Subcutaneous abdominal adipose tissue (tissue), 5 donors: ENCODE data around the gene IRF7.
"Not testable (repeated sequence)": the region's sequence is repeated elsewhere in the genome, so short reads cannot be mapped to it uniquely, and the experiment has no call there.

ENCODE experiments used
- H3K27ac ChIP-seq: one replicate; pipeline ENCODE4 v1.7.0; 2013; ENCODE audit warnings: low read depth, mild to moderate bottlenecking, inconsistent platforms, low read length, moderate library complexity
- H3K27me3 ChIP-seq, 5 donors: one replicate each; pipeline ENCODE4 v1.7.0; 2013; ENCODE audit warnings: low read length in 5 of 5, inconsistent platforms in 1 of 5; ENCODE audit not compliant: control insufficient read depth in 5 of 5, insufficient read depth in 4 of 5
- H3K36me3 ChIP-seq, 5 donors: one replicate each; pipeline ENCODE4 v1.7.0; 2013; ENCODE audit warnings: low read length in 5 of 5; ENCODE audit not compliant: control insufficient read depth in 5 of 5, insufficient read depth in 5 of 5
- H3K4me1 ChIP-seq, 5 donors: one replicate each; pipeline ENCODE4 v1.7.0; 2013; ENCODE audit warnings: low read length in 5 of 5, mild to moderate bottlenecking in 3 of 5, moderate library complexity in 1 of 5; ENCODE audit not compliant: control insufficient read depth in 5 of 5, insufficient read depth in 5 of 5
- H3K4me3 ChIP-seq, 5 donors: one replicate each; pipeline ENCODE4 v1.7.0; 2013; ENCODE audit warnings: low read length in 5 of 5, low read depth in 1 of 5
- H3K9ac ChIP-seq, 5 donors: one replicate each; pipeline ENCODE4 v1.7.0; 2013; ENCODE audit warnings: low read length in 5 of 5, mild to moderate bottlenecking in 4 of 5, moderate library complexity in 3 of 5
- H3K9me3 ChIP-seq, 5 donors: one replicate each; pipeline ENCODE4 v1.7.0; 2013; ENCODE audit warnings: low read length in 5 of 5; ENCODE audit not compliant: control insufficient read depth in 5 of 5
- donor health status: healthy.
- donor health status: healthy.
- donor health status: healthy.
- donor health status: healthy.
- donor health status: healthy.

Gene IRF7

GRCh38 chr11:655036-655726 lies 39.4 kb upstream of the IRF7 start:
- Histone ChIP-seq H3K4me3 (no peak overlapping the region), H3K9me3 (no peaks in the 10 kb centered on the region), H3K4me1 (peaks cover 0 to 9% (median 0%) of the 10 kb centered on the region in 5 donors), H3K9ac (no peak overlapping the region), H3K27ac (no peak overlapping the region), H3K27me3 (no peaks in the 10 kb centered on the region), H3K36me3 (peaks cover 0 to 54% (median 27%) of the 10 kb centered on the region in 5 donors)

DNA sequence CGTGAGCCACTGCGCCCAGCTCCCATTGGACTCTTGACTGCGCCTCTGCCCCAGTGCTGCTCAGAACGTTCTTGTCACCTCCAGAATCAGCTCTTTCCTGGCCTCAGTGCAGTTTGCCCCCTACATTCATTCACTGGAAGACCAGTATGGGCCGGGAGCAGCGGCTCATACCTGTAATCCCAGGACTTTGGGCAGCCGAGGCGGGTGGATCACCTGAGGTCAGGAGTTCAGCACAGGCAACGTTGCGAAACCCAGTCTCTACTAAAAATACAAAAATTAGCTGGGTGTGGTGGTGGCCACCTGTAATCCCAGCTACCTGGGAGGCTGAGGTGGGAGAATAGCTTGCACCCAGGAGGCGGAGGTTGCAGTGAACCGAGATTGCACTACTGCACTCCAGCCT lies 38.7 kb upstream of the IRF7 start:
- not testable (repeated sequence) for H3K27me3 ChIP-seq, H3K4me1 ChIP-seq, H3K27ac ChIP-seq, H3K9me3 ChIP-seq, H3K4me3 ChIP-seq, H3K9ac ChIP-seq
- H3K36me3 ChIP-seq: peaks cover 0 to 47% (median 21%) of the 10 kb centered on the region in 5 donors

DNA sequence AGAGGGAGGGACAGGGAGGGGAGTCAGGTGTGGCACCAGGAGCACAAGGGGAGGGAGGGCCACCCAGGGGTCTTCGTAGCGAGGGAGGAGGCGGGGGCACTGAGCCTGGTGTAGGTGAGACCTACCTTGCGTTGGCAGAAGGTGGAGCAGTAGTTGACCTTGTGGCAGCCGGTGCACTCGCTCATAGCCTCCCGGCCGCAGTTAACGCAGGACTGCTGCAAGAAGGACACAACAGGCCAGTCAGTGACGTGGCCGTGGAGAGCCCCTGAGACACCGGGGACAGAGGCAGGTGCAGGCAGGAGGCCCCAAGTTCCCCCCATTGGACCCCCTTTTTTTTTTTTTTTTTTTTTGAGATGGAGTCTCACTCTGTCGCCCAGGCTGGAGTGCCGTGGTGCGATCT lies 38.1 kb upstream of the IRF7 start:
- Histone ChIP-seq H3K9me3 (no peaks in the 10 kb centered on the region), H3K27ac (no peak overlapping the region), H3K9ac (no peak overlapping the region), H3K4me3 (no peak overlapping the region), H3K4me1 (peaks cover 0 to 9% (median 0%) of the 10 kb centered on the region in 5 donors), H3K36me3 (peaks cover 0 to 44% (median 16%) of the 10 kb centered on the region in 5 donors), H3K27me3 (no peaks in the 10 kb centered on the region)

DNA sequence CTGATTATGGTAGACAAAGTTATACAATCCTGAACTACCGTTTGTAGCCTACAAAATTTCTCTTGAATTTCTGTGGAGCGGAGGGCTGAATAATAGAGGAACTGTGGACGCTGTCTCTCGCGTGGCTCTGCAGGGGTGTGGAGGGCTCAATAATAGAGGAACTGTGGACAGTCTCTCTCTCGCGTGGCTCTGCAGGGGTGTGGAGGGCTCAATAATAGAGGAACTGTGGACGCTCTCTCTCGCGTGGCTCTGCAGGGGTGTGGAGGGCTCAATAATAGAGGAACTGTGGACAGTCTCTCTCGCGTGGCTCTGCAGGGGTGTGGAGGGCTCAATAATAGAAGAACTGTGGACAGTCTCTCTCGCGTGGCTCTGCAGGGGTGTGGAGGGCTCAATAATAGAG lies 37.4 kb upstream of the IRF7 start:
- H3K9ac ChIP-seq, H3K4me3 ChIP-seq, H3K4me1 ChIP-seq, H3K9me3 ChIP-seq, H3K27ac ChIP-seq, H3K27me3 ChIP-seq: not testable (repeated sequence)
- H3K36me3 ChIP-seq: peaks cover 0 to 37% (median 16%) of the 10 kb centered on the region in 5 donors

- H3K4me1 ChIP-seq: no peaks in the 10 kb centered on the region
- H3K36me3 ChIP-seq: peaks cover 0 to 24% (median 18%) of the 10 kb centered on the region in 5 donors
- H3K9me3 ChIP-seq: no peaks in the 10 kb centered on the region
- no peak overlapping the region for H3K9ac ChIP-seq
- no peaks in the 10 kb centered on the region for H3K27me3 ChIP-seq
- no peak overlapping the region for H3K4me3 ChIP-seq
- H3K27ac ChIP-seq: no peak overlapping the region
Measured at GRCh38 chr11:650482-650881, 34.7 kb upstream of the IRF7 start.

GRCh38 chr11:647672-648158 lies 32.0 kb upstream of the IRF7 start:
- not testable (repeated sequence) for H3K9me3 ChIP-seq, H3K27me3 ChIP-seq, H3K4me1 ChIP-seq, H3K4me3 ChIP-seq, H3K9ac ChIP-seq, H3K27ac ChIP-seq
- H3K36me3 ChIP-seq: peaks cover 0 to 23% (median 19%) of the 10 kb centered on the region in 5 donors

DNA sequence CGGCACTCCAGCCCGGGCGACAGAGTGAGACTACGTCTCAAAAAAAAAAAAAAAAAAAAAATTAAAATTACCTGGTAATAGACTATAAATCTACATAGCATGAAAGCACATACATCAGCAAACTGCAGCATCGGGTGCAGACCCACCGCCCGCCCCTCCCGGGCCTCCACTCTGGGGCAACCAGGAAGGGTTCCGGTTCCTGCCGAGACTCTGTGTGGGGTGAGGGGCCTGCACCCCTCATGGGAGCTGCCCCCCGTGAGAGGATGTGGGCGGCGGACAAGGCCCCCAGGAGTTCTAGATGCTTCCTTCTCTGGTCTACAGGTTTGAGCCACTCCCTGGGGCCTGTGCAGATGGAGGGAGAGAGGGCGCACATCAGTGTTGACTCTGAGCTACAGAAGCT lies 30.5 kb upstream of the IRF7 start:
- H3K27me3 ChIP-seq: no peaks in the 10 kb centered on the region
- H3K9me3 ChIP-seq: no peaks in the 10 kb centered on the region
- peaks cover 0 to 5% (median 0%) of the 10 kb centered on the region in 5 donors for H3K4me1 ChIP-seq
- peaks cover 0 to 35% (median 27%) of the 10 kb centered on the region in 5 donors for H3K36me3 ChIP-seq
- H3K27ac ChIP-seq: no peak overlapping the region
- no peak overlapping the region for H3K4me3 ChIP-seq
- no peak overlapping the region for H3K9ac ChIP-seq

DNA sequence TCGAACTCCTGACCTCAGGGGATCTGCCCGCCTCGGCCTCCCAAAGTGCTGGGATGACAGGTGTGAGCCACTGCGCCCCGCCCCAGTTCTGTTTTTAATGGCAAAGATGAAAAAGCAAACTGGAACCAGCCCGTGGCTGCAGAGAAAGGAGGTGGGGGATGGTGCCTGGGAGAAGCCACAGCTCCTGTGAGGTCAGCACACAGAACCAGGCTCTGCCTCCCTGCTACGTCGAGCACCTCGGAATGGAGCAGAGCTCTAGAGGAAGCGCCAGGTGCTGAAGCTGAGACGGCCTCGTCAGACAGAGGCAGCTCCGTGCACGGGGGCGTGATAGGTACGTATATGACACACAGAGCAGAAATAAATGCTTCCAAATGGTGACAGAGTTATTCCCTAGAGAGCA lies 29.8 kb upstream of the IRF7 start:
- peaks cover 0 to 32% (median 23%) of the 10 kb centered on the region in 5 donors for H3K36me3 ChIP-seq
- H3K27me3 ChIP-seq: no peaks in the 10 kb centered on the region
- no peak overlapping the region for H3K9ac ChIP-seq
- H3K4me1 ChIP-seq: peaks cover 0 to 10% (median 0%) of the 10 kb centered on the region in 5 donors
- no peak overlapping the region for H3K27ac ChIP-seq
- no peaks in the 10 kb centered on the region for H3K9me3 ChIP-seq
- no peak overlapping the region for H3K4me3 ChIP-seq

- no peak overlapping the region for H3K4me3 ChIP-seq
- no peak overlapping the region for H3K9ac ChIP-seq
- H3K27ac ChIP-seq: no peak overlapping the region
- peaks cover 0 to 17% (median 5%) of the 10 kb centered on the region in 5 donors for H3K4me1 ChIP-seq
- peaks cover 0 to 6% (median 2%) of the 10 kb centered on the region in 5 donors for H3K27me3 ChIP-seq
- peaks cover 0 to 31% (median 22%) of the 10 kb centered on the region in 5 donors for H3K36me3 ChIP-seq
- H3K9me3 ChIP-seq: no peaks in the 10 kb centered on the region
Measured at GRCh38 chr11:643849-644738, 28.3 kb upstream of the IRF7 start.

DNA sequence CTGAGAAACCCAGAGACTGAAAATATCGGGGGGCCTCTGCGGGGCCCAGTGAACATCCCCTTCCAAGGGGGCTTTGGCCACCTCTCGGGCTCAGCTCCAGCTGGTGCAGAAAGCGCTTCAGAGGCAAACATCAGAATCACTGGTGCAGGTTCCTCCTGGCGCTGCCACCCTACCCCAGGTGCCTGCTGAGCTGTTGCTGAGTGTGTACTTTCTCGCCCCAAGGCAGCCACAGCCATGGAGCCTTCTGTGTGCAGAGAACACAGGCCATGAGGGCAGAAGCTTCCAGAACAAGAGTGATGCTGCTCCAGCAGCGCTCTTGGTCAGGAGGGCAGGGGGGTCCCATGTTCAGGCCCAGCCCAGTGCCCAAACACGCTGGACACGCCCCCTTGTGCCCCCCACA lies 27.6 kb upstream of the IRF7 start:
- H3K4me3 ChIP-seq: no peak overlapping the region
- H3K9me3 ChIP-seq: no peaks in the 10 kb centered on the region
- H3K36me3 ChIP-seq: peaks cover 0 to 31% (median 22%) of the 10 kb centered on the region in 5 donors
- no peak overlapping the region for H3K27ac ChIP-seq
- no peak overlapping the region for H3K9ac ChIP-seq
- H3K4me1 ChIP-seq: peaks cover 0 to 22% (median 9%) of the 10 kb centered on the region in 5 donors
- H3K27me3 ChIP-seq: peaks cover 0 to 12% (median 9%) of the 10 kb centered on the region in 5 donors
